NT2/D1 (cell line): Measurements from ENCODE around the gene OR10A3.

ENCODE experiments used
- YY1 ChIP-seq: IDR thresholded peaks from 2 replicates; pipeline ENCODE4 v1.6.1; 2011; ENCODE audit not compliant: insufficient read length, insufficient read depth
- ZNF274 ChIP-seq: IDR thresholded peaks from 2 replicates; pipeline ENCODE4 v1.6.1; 2011; ENCODE audit warnings: mild to moderate bottlenecking, low read depth, low read length

DNA sequence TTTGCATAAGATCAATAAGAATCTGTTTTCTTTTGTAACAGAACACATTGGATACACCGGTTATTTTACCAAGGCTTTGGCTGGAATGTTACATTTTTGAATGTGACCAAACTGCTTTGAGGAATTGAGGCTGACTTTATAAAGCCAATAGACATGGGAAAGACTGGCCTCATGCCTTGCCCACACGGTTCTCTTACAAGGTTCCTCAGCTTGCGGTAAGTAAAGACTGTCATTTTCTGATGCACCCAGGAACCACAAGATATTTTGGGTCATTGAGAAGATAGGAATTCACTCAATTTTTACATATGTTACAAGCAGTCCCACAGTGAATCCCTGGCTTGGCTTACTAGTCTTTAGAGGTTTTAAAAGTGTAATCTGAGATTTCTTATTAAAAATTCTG lies 34.4 kb downstream of the OR10A3 start:
- TF ChIP-seq ZNF274 = no peak
- no peak for TF ChIP-seq YY1
